ENCODE measurements around the gene PIP4K2C.
"Not testable (repeated sequence)": the region's sequence is repeated elsewhere in the genome, so short reads cannot be mapped to it uniquely, and the experiment has no call there.

PIP4K2C gene

GRCh38 chr12:57586128-57586527 lies 4.9 kb upstream of the PIP4K2C start:
- no peak for DNase-seq

- no peak for DNase-seq
These were observed 4.1 kb upstream of the PIP4K2C start for GRCh38 chr12:57586832-57587429.

- not testable (repeated sequence) for DNase-seq
These were observed 1.9 kb upstream of the PIP4K2C start for GRCh38 chr12:57588951-57589610.

DNA sequence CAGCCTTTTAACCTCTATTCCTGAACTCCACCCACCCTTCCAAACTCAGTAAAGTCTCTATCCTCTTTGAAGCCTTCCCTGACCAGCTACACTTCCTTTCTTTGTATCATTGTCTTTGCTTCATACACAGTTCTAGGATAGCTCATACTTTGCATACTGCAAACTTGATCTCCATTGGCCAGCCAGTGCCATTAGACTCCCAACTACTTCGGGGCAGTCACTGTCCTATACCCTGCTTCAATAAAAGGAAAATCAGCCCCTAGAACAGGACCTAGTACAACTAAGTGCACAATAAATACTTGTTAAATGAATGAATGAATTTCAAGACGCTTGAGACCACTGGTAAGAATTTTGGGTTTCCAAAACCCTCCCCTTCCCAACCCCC lies 521 bp upstream of the PIP4K2C start:
- no peak for DNase-seq

DNA sequence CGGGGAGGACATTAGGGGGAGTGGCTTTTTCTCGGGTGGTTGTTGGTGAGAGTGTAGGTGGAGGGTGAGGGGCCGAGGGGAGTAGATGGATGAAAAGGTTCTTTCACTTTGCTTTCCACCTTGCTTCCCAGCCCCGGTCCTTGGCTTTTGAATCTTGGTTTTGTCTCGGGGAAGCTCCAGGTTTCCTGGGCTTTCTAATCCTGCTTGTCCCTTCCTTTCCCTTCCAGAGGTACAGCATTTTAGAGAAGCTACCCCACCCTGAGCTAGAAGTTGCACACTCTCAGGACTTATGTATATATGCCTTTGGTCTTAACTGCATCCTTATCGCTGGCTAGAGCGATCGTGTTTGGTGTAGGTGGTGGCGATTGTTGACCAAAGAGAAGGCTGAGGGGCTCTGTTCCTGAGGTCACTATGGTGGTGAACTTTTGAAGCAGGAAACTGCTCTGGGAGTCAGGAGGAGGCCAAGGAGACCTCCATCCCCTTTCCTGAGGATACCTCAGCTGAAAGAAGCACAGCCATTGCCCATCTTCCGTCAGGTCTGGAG lies 862 bp downstream of the PIP4K2C start:
- no peak for DNase-seq

GRCh38 chr12:57592551-57593165 lies 1.7 kb downstream of the PIP4K2C start:
- no peak for DNase-seq

DNA sequence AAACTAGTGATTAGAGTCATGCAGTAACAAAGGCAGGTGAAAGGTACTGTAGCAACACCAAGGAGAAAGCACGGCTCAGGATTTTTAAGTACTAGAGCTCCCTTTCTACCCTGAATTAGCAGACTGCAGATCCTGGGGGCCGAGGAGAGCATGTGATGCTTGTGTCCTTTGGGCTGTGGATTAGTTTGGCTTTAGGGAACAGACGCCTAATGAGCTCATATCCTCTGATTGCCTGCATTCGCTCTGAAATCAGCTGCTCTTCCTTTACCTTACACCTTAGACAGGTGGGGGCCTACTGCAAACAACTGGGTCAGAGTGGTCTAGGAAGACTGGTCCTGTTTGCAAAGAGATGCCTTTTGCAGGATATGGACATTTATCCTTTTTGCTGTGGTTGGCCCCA lies 2.2 kb downstream of the PIP4K2C start:
- no peak for DNase-seq

GRCh38 chr12:57600395-57600794 lies 9.4 kb downstream of the PIP4K2C start:
- no peak for DNase-seq

DNA sequence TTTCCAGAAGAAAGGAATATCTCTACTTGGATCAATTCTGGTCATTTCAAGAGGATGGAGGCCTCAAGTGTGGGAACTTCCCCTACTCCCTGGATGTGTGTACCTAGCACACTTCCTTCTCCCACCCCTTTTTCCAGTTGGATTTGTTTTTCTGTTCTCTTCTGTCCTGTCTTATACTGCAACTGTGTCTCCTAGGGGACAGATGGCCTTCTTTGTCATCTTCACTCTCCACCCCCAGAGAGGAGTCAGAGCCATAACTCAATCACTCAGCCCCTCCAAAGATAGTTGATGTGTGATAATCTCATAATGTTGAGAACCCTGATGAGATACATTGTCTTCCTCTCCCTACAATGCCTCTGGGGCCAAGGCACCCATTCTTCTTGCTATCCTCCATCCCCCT lies 11.6 kb downstream of the PIP4K2C start:
- DNase-seq: no peak

- DNase-seq: no peak
These were observed 12.3 kb downstream of the PIP4K2C start for GRCh38 chr12:57603324-57603723.

GRCh38 chr12:57603815-57604453 lies 12.9 kb downstream of the PIP4K2C start:
- no peak for DNase-seq

GRCh38 chr12:57604454-57604991 lies 13.5 kb downstream of the PIP4K2C start, which contains the start of gene DTX3:
TSS of gene DTX3 (plus strand) at chr12:57604824. CDS start at chr12:57606518, 1,694 bp downstream.
- DNase-seq: peak; percentile 43

DNA sequence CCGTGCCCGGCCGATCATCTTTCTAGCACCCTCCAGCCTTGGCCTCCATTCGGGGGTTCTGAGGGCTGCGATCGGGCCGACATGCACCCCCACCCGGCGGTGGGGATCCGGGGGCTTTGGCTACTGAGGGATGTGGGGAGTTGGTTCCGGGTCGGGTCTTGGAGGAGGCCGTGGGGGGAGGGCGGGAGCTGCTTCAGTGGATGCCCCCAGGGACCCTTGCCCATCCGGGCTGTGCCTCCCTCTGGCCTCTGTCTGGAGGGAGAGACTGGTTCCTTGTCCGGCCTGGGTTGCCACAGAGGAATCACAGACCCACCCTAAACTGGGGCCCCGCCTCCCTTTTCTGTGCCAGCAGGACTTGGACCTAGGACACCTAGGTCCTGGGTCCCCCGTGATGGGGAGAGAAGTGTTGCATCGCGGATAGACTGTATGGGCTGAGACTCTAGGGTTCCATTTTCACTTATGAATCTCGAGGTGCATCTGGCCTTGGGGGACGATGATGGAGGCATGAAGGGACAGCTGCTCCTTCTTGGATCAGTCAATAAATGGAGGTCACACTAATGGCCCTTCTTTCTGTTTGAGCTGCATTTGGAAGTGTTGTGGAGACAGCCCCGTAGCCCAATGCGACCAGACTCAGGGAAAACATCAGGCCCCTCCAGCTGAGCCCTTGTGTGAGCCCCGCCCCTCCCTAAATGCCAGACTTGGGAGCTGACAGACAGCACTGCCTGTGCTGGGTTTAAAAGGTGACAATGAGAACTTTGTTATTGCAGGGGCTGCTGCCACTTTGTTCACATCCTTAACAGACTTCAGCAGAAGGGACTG lies 14.2 kb downstream of the PIP4K2C start:
- DNase-seq: no peak

GRCh38 chr12:57605811-57606311 lies 14.9 kb downstream of the PIP4K2C start:
- no peak for DNase-seq

- DNase-seq: no peak
These were observed 15.4 kb downstream of the PIP4K2C start for GRCh38 chr12:57606399-57606798.

GRCh38 chr12:57606821-57607220 lies 15.8 kb downstream of the PIP4K2C start:
- no peak for DNase-seq

DNA sequence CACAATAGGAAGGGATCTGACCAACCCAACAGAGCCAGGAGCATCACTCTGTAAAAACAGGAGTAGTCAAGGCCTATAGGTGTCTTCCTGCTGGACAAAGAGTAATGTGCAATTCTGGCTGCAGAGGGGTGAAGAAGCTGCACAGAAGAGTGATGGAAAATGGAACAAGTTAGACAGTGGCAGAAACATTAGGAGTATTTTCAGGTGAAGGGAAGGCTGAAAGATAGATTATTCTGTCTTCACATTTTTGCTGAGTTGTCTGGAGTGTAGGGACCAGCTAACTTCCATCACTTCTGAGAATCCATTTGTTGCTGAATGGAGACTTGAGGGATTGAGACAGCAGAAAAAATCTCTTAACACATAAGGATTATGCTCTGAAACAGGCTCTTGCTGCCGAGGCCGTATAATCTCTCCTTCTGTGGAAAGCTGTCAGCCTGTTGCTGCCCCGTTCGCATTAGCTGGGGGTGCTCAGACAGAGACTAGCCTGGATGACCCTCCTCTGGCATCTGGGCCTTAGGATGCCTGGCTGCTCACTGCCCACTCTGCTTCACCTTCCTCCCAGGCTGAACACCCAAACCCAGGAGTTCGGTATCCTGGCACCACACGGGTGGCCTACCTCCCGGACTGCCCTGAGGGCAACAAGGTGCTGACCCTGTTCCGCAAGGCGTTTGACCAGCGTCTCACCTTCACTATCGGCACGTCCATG lies 17.1 kb downstream of the PIP4K2C start:
- DNase-seq: no peak

DNA sequence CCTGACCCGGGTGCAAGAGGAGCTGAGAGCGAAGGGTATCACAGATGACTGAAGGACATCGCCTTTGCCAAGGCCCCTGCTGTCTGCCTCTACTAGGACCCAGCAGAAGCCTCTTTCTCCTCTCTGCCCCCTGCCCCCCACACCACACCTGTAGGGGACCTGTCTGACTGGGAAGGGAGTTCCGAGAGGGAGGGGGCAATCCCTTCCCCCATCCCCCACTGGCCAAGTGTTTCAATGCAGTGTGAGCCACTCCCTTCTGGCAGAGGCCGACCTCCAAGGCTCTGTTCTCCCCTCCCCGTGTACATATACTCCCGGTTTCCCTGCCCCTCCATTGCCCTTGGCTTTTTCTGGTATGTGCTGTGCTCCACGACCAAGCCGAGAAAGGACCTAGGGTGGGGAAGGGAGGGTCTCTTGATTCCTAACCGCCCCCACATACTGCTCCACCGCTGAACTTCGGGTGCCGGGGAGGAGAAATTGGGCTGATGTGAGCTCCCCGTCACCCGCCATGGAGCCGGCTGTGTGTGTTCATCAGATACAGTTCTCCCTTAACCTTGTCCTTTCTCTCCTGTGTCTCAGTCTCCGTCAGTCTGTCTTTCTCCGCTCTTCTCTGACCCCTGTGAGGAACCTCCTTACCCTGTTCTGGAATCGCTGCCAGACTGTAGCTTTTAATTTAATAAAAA lies 18.2 kb downstream of the PIP4K2C start:
- DNase-seq: no peak

- no peak for DNase-seq
These were observed 19.0 kb downstream of the PIP4K2C start for GRCh38 chr12:57609781-57610553.

DNA sequence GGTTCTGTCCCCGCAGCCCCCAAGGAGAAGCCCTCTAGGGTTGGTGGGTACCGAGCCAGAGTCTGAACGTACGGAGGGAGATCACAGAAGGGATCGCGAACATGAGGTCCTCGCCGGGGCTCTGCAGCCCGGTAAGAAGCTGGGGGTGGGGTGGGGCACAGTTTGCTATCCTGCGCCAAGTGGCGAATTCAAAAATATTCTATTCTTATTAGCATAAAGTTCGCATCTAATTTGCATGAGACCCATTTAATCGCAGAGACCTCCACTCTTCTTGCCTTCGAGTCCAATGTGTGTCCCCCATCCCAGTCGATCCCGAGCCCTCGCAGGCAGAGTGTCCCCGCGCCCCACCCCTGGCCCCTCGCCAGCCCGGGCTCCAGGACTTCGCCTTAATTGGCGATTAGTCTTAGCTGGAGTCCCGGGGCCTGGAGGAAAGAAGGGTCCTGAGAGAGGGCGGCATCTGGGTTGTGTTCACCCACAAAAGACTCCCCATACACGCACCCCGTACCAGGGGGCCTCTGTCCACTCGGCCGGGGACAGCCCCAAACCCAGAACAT lies 19.6 kb downstream of the PIP4K2C start:
- no peak for DNase-seq

Data from NCI-H1105 (cell line).